Activated naive CD4-positive, alpha-beta T cell treated with Interleukin-2 at 50 U/mL for 16 hours (primary cell): ENCODE data around the gene MCL1.
A peak's percentile ranks its signal among the peaks of the same experiment; 100 is the strongest.
"Not testable (repeated sequence)": the region's sequence is repeated elsewhere in the genome, so short reads cannot be mapped to it uniquely, and the experiment has no call there.

Source experiments
- DNase-seq: peaks from one replicate; pipeline ENCODE4 v3.0.0-alpha.2; 2020

MCL1 gene

GRCh38 chr1:150579110-150579944 lies at the start of gene MCL1:
TSS of gene MCL1 (minus strand) at chr1:150579610. CDS start at chr1:150579530, 80 bp downstream.
- DNase-seq: peak; percentile 85

- no peak for DNase-seq
Observed at GRCh38 chr1:150628766-150629114, 49.3 kb upstream of the MCL1 start.

DNA sequence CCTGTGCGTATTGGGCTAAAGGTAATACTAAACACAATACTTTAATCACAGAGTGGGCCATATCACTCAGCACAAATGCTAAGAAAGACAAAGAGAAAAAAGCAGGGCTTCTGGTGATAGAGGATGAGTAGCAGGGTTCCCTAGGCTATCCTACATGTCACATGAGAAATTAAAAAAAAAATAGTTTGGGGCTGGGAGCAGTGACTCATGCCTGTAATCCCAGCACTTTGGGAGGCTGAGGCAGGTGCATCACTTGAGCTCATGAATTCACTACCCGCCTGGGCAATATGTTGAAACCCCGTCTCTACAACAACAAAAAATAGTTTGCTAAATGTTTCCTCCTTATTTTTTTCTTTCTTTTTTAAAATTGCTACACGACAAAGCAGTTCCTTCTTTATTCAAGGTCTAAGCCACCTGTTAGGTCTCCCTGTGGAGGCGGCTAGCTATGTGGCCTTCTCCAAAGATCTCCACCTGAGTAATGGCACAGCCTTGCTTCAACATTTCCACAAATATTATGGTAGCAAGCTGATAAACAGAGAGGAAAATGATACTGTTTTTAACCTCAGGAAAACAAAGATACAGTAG lies 48.5 kb upstream of the MCL1 start:
- no peak for DNase-seq

DNA sequence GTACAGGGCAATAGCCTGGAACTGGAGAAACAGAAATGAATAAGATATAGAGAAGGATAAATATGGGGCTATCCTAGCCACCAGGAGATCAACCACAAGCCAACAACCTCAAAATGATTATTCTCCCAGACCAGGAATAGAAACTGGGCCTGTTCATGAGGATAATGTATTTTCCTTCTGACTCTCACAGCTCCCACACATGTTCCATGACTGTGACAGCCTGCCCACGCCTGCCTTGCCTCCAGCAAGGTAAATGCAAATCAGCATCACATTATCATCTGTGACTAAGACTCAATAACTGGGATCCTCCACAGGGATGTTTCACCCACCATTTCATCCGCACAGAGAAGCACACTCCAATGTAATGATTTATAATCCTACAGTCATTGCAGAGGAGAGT lies 46.7 kb upstream of the MCL1 start:
- DNase-seq: peak; percentile 50

- not testable (repeated sequence) for DNase-seq
Observed at GRCh38 chr1:150624546-150624945, 45.1 kb upstream of the MCL1 start.

GRCh38 chr1:150624134-150624533 lies 44.7 kb upstream of the MCL1 start:
- DNase-seq: not testable (repeated sequence)

DNA sequence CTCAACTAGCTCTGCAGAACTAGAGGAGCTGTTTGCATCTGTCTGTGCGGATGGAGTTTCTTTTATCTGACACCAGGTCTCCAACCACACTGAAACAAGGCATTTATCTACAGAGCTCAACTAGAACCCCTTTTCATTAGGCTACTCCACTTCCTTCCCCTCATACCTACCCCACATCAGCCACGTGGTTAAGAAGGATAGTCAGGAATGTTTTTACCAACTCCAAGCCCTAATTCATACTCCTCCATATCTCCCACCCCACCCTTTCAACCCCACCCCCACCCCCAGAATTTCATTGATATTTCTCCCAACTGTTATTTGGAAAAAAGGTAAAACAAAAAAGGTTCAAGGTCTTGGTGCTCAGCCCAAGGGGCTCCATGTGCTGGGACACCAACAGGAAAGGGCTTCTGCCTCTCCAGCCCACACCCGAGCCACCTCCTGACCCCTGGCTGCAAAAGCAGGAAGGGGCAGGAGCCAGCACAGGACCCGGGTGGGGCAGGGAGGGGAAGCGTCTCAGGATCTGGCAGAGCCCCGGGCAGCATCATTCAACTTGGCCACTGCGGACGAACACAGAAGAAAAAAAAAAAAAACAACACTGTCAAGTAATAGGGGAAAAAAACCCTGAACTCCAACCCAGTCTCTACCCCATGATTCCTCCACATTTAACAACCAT lies 43.0 kb upstream of the MCL1 start:
- no peak for DNase-seq

GRCh38 chr1:150621497-150622302 lies 42.3 kb upstream of the MCL1 start:
- peak; percentile 60 for DNase-seq

DNA sequence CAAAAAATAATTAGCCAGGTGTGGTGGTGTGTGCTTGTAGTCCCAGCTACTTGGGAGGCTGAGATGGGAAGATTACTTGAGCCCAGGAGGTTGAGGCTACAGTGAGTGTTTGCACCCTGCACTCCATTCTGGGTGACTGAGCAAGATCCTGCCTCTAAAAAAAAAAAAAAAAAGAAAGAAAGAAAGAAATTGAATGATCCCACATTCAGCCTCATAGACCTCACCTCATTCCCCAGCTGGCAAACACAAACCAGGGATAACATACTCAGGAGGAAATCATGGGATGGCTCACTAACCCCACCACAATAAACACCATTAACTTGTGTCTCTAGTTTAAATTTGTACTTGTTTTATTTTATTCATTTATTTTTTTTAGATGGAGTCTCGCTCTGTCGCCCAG lies 41.5 kb upstream of the MCL1 start:
- DNase-seq: no peak

DNA sequence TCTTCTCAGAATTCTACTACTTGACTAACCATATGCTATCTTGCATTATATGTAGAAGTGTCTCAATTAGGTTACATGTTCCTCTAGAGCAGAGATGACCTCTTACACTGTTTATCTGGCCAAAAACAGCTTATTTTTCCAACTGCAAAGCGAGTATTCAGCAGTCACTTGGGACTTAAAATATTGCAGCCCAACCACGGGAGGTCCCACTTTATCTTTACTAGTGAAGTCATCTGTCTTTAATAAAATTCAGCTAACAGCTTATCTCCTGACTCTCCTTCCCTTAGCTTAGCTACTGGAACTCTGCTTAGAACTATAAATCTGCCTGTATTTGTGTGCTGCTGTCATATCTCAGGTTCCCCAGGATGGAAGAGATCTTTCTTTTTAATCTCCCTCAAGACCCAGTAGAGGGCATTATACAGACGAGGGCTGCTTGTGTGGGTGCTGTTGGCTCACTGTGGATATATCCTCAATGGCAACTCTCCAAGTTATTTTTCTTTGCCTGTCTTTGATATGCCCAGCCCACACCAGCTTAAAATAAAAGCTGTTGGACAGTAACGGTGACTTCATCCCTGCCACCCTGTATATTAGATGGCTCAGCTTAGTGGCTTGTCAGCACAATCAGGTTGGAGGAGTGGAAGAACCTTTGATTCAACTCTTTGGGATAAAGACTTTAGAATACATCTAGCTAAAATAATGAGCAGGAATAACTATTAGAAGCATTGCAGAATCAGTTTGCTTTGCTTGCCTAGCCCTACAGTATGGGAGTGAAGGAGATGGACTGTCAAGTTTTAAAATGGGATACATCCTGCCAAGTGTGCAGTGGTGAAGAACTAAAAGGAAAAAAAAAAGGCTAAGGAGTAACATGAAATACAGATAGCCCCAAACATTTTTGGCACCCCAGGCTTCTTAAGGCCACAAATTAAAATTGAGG lies 40.4 kb upstream of the MCL1 start:
- DNase-seq: no peak

- no peak for DNase-seq
Observed at GRCh38 chr1:150615346-150616201, 36.2 kb upstream of the MCL1 start.

GRCh38 chr1:150613061-150613920 lies 33.9 kb upstream of the MCL1 start:
- peak; percentile 58 for DNase-seq

DNA sequence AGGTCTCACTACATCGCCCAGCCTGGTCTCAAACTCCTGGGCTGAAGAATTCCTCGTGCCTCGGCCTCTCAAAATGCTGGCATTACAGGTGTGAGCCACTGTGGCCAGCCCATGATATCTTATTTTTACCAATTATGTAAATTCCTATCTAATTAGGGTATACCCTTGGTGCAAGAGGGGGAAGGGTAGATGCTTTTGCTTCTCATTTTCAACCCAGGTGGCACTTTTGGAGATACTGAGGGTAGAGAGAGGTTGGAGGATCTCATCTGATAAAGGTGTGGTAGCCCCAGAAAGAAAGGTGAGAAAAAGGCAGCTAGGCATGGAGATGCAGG lies 32.6 kb upstream of the MCL1 start:
- no peak for DNase-seq

GRCh38 chr1:150610576-150610975 lies 31.2 kb upstream of the MCL1 start:
- DNase-seq: no peak

- DNase-seq: no peak
Observed at GRCh38 chr1:150609732-150610131, 30.3 kb upstream of the MCL1 start.

DNA sequence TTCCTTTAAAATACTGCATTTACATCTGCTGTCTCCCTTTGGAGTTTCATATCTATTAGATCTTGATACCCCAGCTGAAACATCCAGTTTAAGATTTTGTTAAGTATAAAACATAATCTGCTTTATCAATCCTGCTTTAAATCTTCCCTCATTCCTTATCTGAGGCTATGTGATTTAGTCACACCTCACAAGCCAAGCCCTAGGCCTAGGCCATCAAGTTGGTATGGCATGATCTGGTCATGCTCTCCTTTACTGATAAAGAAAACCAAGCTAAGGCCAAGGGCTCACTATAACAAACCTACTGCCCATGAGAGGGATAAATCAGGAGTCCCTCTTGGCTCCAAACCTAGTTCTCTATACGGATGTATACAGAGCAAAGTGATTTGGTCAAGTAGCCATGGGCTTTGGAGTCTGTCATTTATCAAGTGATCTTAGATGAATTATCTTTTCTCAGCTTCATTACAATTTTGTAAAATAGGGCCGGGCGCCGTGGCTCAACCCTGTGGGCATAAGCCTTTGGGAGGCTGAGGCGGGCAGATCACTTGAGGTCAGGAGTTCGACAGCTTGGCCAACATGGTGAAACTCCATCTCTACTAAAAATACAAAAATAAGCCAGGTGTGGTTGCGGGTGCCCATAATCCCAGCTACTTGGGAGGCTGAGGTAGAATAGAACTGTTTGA lies 27.2 kb upstream of the MCL1 start:
- no peak for DNase-seq

- not testable (repeated sequence) for DNase-seq
Observed at GRCh38 chr1:150605451-150605731, 26.0 kb upstream of the MCL1 start.

DNA sequence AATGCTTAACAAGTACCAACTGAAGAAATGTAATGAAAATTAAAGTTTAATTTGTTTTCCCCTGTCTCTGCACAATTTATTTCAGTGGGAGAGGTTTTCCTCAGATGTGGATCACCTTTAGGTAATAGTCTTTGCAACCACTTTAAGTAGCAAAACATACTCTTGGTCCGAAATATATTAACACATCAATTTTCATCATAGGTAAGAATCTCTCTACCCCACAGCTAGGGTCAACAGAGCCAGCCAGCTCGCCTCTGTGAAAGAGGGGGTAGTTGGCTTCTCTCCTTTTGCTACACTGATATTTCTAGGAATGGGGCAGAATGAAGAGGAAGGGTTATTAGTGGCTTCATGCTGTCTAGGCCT lies 24.8 kb upstream of the MCL1 start:
- DNase-seq: no peak

- DNase-seq: no peak
Observed at GRCh38 chr1:150603711-150604110, 24.3 kb upstream of the MCL1 start.

DNA sequence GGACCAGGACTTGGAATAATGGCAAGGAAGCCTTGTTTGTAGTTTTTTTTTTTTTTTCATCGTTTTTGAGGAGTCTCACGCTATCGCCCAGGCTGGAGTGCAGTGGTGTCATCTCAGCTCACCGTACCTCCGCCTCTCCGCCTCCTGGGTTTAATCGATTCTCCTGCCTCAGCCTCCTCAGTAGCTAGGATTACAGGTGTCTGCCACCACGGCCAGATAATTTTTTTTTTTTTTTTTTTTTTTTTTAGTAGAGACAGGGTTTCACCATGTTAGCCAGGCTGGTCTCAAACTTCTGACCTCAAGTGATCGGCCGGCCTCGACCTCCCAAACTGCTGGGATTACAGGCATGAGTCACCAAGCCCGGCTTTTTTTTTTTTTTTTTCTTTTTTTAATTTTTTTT lies 23.0 kb upstream of the MCL1 start:
- DNase-seq: not testable (repeated sequence)
